Measurements from ENCODE around the gene CEACAM3.
"Not testable (repeated sequence)": the region's sequence is repeated elsewhere in the genome, so short reads cannot be mapped to it uniquely, and the experiment has no call there.

CEACAM3 gene

GRCh38 chr19:41776700-41777099 lies 19.7 kb upstream of the CEACAM3 start:
- in situ Hi-C loops (cut with HindIII; ENCODE audit: low sequenced_read_pairs): no loop called here
- no peak for DNase-seq (ENCODE audit: low read depth)
- no peak for TF ChIP-seq CTCF (IDR thresholded peaks at IDR 0.05; ENCODE audit: low read depth, low read length, missing control alignments)
- no peak overlapping the region for H3K4me3 ChIP-seq (ENCODE audit: low read depth, low read length)

- no peak for DNase-seq (ENCODE audit: low read depth)
- in situ Hi-C loops (cut with HindIII; ENCODE audit: low sequenced_read_pairs): no loop called here
- H3K4me3 ChIP-seq (ENCODE audit: low read depth, low read length): no peak overlapping the region
- no peak for TF ChIP-seq CTCF (IDR thresholded peaks at IDR 0.05; ENCODE audit: low read depth, low read length, missing control alignments)
These were observed 12.8 kb upstream of the CEACAM3 start for GRCh38 chr19:41783612-41784011.

GRCh38 chr19:41784312-41784711 lies 12.1 kb upstream of the CEACAM3 start:
- in situ Hi-C loops (cut with HindIII; ENCODE audit: low sequenced_read_pairs): no loop called here
- no peak overlapping the region for H3K4me3 ChIP-seq (ENCODE audit: low read depth, low read length)
- DNase-seq (ENCODE audit: low read depth): no peak
- TF ChIP-seq CTCF (IDR thresholded peaks at IDR 0.05; ENCODE audit: low read depth, low read length, missing control alignments): no peak

GRCh38 chr19:41784743-41785142 lies 11.6 kb upstream of the CEACAM3 start:
- in situ Hi-C loops (cut with HindIII; ENCODE audit: low sequenced_read_pairs): no loop called here
- no peak overlapping the region for H3K4me3 ChIP-seq (ENCODE audit: low read depth, low read length)
- no peak for DNase-seq (ENCODE audit: low read depth)
- TF ChIP-seq CTCF (IDR thresholded peaks at IDR 0.05; ENCODE audit: low read depth, low read length, missing control alignments): no peak

- in situ Hi-C loops (cut with HindIII; ENCODE audit: low sequenced_read_pairs): no loop called here
- DNase-seq (ENCODE audit: low read depth): peak; percentile 41
- peak; percentile 84 for TF ChIP-seq CTCF (IDR thresholded peaks at IDR 0.05; ENCODE audit: low read depth, low read length, missing control alignments)
- H3K4me3 ChIP-seq (ENCODE audit: low read depth, low read length): no peak overlapping the region
These were observed 10.7 kb upstream of the CEACAM3 start for GRCh38 chr19:41785653-41786052.

GRCh38 chr19:41787055-41787454 lies 9.3 kb upstream of the CEACAM3 start:
- TF ChIP-seq CTCF (IDR thresholded peaks at IDR 0.05; ENCODE audit: low read depth, low read length, missing control alignments): no peak
- DNase-seq (ENCODE audit: low read depth): no peak
- H3K4me3 ChIP-seq (ENCODE audit: low read depth, low read length): no peak overlapping the region
- in situ Hi-C loops (cut with HindIII; ENCODE audit: low sequenced_read_pairs): no loop called here

GRCh38 chr19:41788518-41788917 lies 7.9 kb upstream of the CEACAM3 start:
- H3K4me3 ChIP-seq (ENCODE audit: low read depth, low read length); in situ Hi-C loops (cut with HindIII; ENCODE audit: low sequenced_read_pairs); DNase-seq (ENCODE audit: low read depth): not testable (repeated sequence)

GRCh38 chr19:41789053-41789452 lies 7.3 kb upstream of the CEACAM3 start:
- H3K4me3 ChIP-seq (ENCODE audit: low read depth, low read length); DNase-seq (ENCODE audit: low read depth); in situ Hi-C loops (cut with HindIII; ENCODE audit: low sequenced_read_pairs): not testable (repeated sequence)
